Stimulated activated CD4-positive, alpha-beta T cell treated with anti-CD3 and anti-CD28 coated beads, Interleukin-1b, Interleukin-23, amount 100 ng/mL, for 48 hours (primary cell): ENCODE data around the gene ZC3H18.

Experiments
- DNase-seq: peaks from one replicate; pipeline ENCODE4 v3.0.0-alpha.2; 2020

ZC3H18 gene

GRCh38 chr16:88645941-88646340 is 75.7 kb downstream of the ZC3H18 start:
- DNase-seq = no peak

GRCh38 chr16:88646345-88647034 is 76.3 kb downstream of the ZC3H18 start:
- DNase-seq = no peak

DNA sequence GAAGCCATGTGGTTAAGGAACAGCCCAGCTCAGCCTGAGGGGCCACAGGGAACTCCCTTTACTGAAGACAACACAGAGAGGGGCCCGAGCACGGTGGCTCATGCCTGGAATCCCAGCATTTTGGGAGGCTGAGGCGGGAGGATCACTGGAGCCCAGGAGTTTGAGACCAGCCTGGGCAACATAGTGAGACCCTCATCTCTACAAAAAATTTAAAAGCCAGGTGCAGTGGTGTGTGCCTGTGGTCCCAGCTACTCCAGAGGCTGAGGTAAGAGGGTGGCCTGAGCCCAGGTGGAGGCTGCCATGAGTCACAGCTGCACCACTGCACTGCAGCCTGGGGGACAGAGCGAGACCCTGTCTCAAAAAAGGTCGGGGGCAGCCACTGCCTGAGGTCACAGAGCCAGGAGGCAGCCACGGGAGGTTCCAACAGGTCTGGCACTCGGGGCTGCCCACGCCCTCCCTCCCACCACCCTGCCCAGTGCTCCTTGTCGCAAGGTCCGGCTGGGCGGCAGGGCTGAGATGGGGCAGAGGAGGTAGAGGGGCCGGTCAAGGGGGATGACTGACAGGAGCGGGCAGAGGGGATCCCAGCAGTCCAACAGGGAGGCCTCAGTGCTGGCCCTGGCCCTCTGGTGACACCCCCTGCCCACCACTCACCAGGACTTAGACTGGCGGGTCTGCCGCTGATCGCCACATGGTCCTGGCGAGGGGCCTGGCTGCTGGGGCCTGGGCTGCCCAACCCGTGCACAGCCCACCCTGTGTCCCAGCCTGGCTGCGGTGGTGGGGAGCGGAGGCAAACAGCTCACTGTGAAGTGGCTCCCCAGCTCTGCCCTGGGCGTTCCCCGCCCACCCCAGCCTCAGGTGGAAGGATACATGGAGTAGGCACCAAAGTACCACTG is 77.2 kb downstream of the ZC3H18 start:
- no peak for DNase-seq

DNA sequence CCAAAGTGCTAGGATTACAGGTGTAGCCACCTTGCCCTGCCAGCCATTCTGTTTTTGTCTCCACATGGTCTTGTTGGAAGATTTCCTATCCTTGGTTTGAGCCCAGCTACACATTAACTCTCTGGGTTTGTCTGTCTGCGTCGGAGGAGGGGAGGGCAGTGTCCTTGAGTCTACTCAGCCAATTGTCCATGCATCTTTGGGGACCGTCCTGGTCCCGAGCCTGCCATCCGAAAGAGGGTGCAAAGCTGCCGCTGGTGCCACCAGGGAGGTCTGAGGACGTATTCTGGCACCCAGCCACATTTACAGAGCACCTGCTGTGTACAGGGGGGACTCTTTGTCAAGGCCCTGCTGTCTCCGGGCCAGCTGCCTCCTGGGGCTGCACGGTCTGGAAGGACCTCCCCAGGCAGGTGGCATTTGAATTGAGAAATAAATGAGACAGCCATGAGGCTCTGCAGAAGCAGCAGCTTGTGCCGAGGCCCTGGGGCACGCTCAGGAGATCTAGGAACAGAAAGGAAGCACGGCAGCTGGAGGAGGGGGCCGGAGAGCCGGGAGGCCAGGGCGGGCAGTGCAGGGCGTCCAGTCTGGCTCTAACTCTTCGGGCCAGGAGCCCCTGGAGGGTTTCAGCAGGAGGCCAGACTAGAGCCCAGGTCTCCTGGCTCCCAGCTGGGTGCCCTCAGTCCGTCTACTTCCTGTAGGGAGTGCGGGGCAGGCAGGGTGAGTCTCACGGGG is 79.2 kb downstream of the ZC3H18 start:
- no peak for DNase-seq

DNA sequence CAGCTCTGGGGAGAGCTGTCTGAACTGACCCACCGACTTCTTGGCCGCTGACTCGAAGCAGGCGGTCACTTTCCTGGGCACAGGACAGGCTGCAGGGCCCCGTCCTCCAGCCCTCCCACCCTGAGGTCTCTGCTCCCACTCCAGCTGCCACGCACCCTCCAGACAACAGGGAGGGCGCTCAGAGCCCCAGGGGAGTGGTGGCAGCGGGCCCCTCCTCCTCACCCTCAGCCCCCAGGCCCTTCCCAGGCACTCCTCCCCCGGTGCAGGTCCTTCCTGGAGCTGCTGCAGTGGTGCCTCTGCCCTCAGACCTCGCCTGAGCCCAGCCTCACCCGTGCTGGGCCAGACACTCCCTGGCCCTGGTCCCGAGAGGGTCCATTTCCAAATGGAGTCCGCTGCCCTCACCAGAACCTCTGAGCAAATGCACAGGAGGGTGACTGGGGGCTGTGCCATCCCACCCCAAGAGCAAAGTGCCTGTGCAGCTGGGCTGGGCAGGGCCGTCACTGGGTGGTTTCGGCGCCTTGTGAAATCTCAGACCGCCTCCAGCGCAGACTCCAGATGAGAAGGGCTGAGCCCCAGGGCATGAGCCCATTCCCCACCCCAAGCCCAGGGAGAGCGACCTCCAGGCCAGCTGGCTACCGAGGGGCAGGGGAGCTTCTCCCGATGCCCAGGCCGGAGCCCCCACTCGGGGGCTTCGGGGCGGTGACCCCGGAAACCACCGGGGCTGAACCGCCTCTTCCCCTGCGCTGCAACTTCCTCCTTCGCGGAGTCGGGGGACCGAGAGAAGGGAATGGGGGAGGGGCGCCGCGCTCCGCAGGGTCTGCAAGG is 79.9 kb downstream of the ZC3H18 start:
- peak; percentile 26 for DNase-seq

- DNase-seq = peak; percentile 87
Measured at GRCh38 chr16:88650749-88651275, 80.6 kb downstream of the ZC3H18 start, which contains the start of gene CYBA. CYBA (minus strand) TSS chr16:88651053; CDS start chr16:88651013, 40 bp downstream.

DNA sequence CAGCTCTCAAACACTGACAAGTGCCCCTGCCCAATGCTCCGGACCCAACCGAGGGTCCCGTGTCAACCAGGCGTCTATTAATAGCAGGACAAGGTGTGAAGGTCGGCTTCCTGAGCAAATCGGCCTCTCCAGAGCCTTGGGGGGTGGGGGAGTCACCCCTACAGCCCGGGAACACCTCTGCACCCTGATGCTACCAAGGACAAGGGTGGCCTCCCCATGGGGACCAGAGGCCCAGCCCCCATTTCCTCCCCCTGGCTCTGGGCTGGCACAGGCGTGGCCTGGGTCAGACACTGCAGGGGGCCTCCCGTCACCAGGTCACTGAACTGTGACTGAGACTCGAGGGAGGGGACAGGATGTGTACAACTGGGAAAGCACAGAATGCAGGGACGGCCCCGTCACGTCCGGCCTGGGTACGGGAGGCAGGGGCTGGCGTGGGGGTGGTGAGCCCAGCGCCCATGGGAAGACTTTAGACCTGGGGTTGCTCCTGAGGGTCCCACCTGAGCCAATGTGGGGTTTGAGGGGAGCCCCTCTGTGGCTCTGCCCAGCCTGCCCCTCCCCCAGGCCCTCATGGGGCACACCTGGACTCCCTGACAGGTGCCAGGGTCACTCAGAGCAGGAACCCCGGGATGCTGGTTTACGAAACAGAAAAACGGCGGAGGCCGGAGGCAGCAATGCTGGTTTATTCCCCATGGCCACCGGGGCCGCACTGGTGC is 81.2 kb downstream of the ZC3H18 start:
- peak; percentile 89 for DNase-seq

DNA sequence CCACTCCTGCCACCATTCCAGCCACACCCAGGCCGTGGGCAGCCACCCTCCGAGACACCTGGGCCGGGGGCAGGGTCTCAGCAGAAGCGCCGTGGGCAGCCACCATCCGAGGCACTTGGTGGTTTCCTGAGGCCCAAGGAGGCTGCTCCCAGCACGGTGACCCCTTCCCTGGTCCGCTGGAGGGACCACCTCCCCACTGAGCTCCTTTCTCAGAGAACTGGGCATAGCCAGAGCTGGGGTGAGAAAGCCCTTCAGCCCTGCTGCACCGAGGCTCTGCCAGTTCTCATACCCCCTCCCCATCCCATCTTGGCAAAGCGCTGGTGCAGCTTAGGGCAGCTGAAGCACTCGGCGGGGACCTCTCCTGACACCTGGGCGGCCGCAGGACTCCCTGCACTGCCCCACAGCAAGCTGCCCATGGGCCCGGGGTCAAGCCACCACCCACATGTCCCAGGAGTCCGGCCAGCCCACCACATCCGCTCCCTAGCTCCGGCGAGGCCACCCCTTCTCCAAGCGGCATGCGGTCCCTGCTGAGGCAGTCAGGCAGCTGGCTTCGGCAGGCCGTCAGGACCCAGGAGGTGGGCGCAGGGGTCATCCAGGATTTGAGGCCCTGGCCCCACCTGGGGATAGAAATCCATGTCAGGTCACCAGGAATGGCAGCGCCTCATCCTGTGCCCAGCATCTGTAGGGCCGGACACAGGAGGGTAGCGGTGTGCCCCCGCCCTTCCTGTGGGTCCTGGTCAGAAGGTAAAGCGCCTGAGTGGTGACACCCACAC is 82.0 kb downstream of the ZC3H18 start:
- no peak for DNase-seq

DNA sequence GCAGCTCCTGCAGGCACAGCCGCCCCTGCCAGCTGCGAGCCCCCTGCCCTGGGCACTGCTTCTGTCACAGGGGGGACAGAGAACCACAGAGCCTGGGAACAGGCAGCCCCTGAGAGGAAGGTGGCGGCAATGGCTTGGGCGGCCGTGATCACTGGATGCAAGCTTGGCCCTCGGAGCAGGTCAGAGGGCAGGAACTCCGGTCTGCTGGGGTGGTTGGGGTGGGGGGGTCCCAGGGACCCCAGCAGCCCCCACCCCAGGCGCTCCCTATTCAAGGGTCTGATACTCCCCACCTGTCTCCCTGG is 82.5 kb downstream of the ZC3H18 start:
- DNase-seq = no peak

- no peak for DNase-seq
Measured at GRCh38 chr16:88653101-88653500, 82.9 kb downstream of the ZC3H18 start.

DNA sequence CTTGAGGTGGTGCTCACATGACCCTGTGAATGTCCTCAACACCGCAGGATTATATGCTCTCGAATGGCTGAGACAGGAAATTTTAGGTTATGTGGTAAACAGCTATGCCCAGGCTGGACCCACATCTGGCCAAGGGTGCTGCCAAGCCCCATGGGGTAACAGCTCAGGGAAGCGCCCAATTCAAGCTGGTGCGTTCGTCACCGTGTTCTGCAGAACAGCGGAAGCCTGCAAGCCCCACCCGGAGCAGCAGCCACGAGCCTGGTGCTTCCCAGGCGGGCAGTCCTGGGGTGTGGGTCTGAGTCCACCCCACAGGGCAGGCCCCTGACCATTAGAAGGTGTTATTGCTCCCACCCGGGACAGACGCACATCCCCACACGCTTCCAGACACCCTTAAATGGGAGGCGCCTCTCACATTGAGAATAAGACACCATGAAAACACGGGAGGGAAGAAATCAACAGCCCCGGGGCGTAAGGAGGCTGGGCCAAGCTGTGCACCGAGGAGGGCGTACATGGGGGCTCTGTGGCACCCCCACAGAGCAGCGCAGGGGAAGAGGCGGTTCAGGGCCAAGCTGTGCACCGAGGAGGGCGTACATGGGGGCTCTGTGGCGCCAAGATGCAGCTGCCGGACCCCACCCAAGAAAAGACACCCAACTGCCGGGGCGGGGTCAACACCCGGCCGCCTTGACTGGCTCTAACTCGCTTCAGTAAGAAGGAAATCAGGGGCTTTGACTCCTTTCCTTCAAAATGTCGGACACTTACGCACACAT is 83.6 kb downstream of the ZC3H18 start:
- no peak for DNase-seq

DNA sequence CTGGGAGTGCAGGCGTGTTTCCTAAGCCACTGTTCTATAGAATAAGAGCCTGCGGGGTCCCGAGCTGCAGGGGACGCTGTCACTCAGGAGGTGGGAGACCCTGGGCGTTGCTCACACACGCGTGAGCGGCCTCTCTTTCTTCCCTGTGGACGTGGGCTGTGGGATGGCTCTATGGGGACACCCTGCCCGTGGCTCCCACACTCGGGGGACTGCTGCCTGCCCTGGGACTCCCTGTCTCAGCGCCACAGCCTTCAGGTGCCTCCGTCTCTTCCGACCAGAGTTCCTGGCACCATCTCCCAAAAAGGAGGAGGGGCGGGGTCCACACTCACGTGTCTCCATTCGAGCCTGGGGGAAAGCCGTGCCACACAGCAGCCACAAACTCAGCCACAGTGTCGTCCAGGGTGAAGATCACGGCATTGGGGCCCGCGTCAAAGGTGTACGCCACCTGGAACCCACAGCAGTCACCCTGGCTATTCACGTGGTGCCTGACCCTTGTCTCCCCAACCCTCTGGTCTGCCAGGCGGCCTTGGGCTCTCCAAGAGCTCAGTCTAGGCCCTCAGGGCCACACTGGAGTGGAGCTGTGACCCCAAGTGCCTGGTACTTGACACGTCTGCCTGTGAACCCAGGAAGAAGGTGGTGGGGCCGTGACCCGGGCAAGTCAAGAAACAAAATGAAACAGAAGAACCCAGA is 84.3 kb downstream of the ZC3H18 start:
- no peak for DNase-seq

DNA sequence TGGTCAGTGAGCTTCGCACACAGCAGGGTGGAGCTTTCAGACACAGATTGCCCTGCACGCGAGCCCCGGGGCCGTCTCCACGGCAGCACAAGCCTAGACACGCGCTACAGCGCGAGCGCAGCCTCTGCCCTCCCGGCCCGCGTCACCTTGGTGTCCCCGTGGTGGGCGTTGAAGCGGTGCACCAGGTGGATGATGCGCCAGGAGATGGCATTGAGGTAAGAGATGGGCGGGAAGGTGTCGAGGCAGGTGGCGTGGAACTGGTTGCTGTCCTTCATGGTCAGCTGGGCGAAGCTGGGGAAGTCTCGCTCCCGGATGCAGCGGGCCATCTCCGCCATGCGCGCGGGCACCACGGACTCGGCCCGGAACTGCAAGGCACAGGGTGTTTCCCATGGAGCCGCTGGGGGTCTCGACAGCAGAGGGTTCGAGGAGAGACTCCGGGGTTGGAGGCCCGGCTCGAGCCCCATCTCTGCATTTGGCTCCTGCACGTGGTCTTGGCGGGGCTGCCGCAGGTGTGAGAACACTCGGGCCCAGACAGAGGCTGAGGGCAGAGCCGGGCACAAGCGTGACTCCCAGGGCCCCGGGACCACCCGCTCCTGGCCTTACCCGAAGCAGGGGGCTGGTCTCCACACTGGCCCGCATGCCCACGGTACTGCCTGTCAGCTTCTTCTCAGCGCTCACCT is 85.0 kb downstream of the ZC3H18 start:
- DNase-seq = no peak

DNA sequence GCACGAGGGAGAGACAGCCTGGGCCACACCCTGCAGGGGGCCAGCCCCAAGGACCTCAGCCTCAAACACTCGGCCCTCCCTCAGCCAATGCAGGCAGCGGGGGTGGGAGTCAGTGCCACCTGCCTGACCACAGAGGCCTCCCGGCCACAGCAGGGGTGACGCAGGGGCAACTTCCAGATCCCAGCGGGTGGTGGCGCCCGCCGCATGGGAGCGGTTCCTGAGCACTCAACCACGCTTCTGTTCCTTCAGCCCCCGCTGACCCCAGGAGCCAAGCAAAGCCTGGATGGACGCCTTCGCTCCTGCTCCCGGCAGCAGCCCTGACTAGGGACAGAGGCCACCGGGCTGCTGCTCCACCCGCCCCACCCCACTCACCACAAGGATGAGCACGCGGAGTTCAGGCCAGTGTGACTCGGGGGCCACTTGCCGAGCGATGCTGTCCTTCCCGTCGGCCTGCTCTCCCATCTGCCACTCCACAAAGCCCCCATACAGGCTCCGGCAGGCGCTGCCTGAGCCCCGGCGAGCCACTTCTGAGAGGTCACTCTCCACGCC is 85.6 kb downstream of the ZC3H18 start:
- no peak for DNase-seq

- DNase-seq = no peak
Measured at GRCh38 chr16:88656291-88656980, 86.2 kb downstream of the ZC3H18 start.

DNA sequence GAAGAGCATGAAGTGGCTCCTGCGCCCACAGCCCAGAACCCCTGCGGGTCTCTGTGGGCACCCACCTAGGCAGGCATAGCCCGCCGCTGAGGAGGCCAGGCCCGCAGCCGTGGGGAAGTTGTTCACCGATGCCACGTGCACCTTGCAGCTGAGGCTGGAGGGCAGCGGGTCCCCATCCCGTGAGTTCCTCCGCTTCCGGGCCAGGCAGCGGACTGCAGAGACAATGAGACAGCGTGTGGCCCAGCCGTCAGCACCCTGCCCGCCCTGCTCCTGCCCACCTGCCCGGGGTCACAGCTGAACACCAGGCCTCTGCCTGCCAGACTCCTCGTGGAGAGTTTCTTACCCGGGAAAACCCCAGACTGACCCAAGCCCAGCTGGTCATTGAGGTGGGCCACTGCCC is 87.2 kb downstream of the ZC3H18 start:
- DNase-seq = no peak

DNA sequence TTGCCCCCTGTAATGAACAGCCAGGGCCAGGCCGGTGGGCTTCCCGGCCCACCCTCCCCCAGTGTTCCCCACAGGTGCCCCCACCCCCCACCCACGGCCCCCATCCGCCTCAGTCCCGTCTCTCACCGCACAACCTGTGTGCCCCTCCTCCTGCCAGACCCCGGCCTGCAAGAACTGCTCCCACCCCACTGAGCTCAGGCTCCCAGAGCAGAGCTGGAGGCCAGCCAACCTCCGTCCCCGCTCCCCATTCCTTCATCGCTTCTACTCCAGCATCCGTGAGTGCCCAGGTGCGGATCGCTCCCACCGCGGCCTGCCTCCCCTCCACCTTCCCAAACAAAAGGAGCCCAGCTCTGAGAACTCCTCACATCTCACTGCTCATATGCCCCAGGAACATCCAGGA is 88.5 kb downstream of the ZC3H18 start:
- DNase-seq = no peak

- no peak for DNase-seq
Measured at GRCh38 chr16:88659160-88659559, 89.0 kb downstream of the ZC3H18 start.
